SIG-M5 treated with dmso at 0.1 percent for 504 hours (cell line): Measurements from ENCODE around the gene TELO2.
A peak's percentile ranks its signal among the peaks of the same experiment; 100 is the strongest.

Experiments
- DNase-seq: peaks from one replicate; lab custom pipeline; 2025; ENCODE audit not compliant: unreplicated experiment; lab: John Stamatoyannopoulos, UW

TELO2 gene

GRCh38 chr16:1492923-1493745, at the start of gene TELO2:
Gene TELO2 (plus strand): TSS chr16:1493360. CDS start chr16:1494282, 922 bp downstream.
- peak; percentile 74 for DNase-seq

GRCh38 chr16:1443403-1443973, 49.7 kb upstream of the TELO2 start:
- no peak for DNase-seq

GRCh38 chr16:1443980-1444729, 49.0 kb upstream of the TELO2 start, which contains the start of gene CCDC154:
Gene CCDC154 (minus strand): TSS chr16:1444556. CDS start chr16:1444322, 234 bp downstream.
- DNase-seq = no peak

GRCh38 chr16:1444730-1445517, 48.2 kb upstream of the TELO2 start:
- DNase-seq = no peak

- DNase-seq = no peak
These were observed 47.5 kb upstream of the TELO2 start for GRCh38 chr16:1445518-1446203.

GRCh38 chr16:1446296-1447080, 46.7 kb upstream of the TELO2 start:
- DNase-seq = no peak

- no peak for DNase-seq
These were observed 45.2 kb upstream of the TELO2 start for GRCh38 chr16:1447965-1448364.

GRCh38 chr16:1448536-1449116, 44.5 kb upstream of the TELO2 start:
- no peak for DNase-seq

GRCh38 chr16:1449201-1449788, 43.9 kb upstream of the TELO2 start:
- DNase-seq = no peak

- DNase-seq = no peak
These were observed 42.9 kb upstream of the TELO2 start for GRCh38 chr16:1450218-1450617.

- DNase-seq = no peak
These were observed 42.3 kb upstream of the TELO2 start for GRCh38 chr16:1450841-1451240.

- DNase-seq = no peak
These were observed 41.3 kb upstream of the TELO2 start for GRCh38 chr16:1451702-1452392.

GRCh38 chr16:1452530-1452929, 40.6 kb upstream of the TELO2 start:
- no peak for DNase-seq

GRCh38 chr16:1453316-1453715, 39.8 kb upstream of the TELO2 start:
- DNase-seq = no peak

- no peak for DNase-seq
These were observed 38.6 kb upstream of the TELO2 start for GRCh38 chr16:1454561-1454960.

- DNase-seq = no peak
These were observed 37.7 kb upstream of the TELO2 start for GRCh38 chr16:1455190-1456171.

- DNase-seq = no peak
These were observed 36.2 kb upstream of the TELO2 start for GRCh38 chr16:1456951-1457350.
